NCI-H446 (cell line): ENCODE data around the gene GAMT.

Experiments
- DNase-seq, 2 experiments: peaks; one replicate each; lab custom pipeline; 2025; lab: John Stamatoyannopoulos, UW

Gene GAMT

DNA sequence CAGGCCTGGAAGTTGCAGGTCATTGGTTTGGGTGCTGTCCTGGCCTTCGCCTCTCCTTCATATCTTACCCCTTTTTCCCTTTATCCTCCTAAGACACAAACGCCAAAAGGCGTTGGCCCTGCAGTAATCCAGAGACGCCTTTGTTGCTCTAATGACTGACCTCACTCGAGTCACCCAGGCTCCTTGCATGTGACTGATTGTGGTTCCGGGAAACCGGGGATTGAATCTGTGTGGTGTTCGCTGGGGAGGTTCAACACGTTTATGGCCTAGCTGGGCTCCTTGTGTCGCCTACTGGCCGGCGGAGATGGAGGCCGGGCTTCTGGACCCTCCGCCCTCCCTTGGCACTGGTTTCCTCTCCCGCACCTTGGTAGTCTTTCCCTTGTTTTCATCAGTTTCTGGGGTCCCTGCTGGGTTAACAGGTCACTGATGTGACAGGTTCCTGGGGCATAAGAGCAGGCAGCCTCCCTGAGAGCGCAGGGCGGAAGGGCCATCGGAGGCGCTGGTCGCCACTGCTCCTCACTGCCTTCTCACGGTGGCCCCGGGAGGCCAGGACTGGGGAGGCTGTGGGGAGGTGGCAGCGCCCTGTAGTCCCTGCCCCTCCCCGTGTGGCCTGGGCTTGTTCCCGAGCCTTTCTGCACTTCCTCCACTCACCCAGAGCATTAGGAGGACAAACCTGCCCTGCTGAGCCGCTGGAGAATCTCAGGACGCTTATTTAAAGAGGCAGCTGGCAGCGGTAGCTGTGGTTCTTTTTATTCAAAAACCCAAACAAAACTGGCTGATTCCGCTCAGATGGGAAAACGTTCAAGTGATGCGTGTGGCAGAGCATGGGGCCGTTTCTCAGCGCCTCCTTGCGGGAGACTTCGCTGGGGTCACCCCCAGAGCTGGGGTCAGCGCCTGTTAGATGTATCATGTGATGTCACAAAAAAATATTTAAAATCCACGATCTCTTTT, 35.7 kb downstream of the GAMT start:
- no peak for DNase-seq

DNA sequence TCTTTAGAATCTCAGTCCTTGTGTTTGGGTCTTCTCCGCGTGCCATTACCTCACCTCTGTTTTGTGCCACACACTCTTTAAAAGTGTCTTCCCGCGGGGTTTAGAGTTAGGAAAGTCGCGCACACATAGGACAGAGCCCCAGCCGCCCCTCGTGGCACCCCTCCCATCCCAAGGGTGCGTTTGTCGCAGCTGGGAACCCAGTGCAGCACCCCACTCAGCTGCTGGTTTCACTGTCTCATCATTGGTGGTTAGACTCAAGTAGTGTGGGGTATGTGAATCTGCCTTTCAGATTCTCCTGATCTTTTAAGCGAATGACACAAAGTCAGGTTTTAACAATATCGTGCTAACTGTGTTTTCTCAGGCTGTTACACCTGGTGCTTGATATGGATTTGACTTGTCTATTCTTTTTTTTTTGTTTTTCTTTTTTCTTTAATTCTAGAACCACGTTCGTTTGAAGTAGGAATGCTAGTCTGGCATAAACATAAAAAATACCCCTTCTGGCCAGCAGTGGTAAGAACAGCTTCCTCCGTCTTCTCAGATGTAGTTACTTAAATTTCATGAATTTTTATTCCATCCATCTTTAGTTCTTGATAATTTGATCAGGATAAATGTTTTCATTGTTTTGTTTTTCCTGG, 37.2 kb downstream of the GAMT start:
- DNase-seq, result no peak

DNA sequence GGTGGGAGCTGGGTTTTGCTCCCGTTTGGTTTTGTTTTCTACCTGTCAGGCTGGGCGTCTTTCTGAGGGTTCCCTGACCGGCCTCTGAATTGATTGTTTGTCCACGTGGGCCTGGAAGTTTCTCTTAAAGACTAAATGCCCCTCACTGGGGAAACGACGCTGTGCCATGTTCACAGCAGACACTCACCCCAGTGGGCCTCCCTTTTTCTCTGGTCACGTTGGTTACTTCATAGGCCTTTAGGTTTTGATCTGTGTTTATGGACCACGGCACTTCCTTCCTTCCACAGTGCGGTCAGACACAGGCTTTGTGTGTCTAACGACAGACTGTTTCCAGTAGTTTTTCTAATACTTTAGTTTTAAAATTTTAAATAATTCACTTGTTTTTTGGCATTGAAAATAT, 37.7 kb downstream of the GAMT start:
- DNase-seq, result no peak

DNA sequence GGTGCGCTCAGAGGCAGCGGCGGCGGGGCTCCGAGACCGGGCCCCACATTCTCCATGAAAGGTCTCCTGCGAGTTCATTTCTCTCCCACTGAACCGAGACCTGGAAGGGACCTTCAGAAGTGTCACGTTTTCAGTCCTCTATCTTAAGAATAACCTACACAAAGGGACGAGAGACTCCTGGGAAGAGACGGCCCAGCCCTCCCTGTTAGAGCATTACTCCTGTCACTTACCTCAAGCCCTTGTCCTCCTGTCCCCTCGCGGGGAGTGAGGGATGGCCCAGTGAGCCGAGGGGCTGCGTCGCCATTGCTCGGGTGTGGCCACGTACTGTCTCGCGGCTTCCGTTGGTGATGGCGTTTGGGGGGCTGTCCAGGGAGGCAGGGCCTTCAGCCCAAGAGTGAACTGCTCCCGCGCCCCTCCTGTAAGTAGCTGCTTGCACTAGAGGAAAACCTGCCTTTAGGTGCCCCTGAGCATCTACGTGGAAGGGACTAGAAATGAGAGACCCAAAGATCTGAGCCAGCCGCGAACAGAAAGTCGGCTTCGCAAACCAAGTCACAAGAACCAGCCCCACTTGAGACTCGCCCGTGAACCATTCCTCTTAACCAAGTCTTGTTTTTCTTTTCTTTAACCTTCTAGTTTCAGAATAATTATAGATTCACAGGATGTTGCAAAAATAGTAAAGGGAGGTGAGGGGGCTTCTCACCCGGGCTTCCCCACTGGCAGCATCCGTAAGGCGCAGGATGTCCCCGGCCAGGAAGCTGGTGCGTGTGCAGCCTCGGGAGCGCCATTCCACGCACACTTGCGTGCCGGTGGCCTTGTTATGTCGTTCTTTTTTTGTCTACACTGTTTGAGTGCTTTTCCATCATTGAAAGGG, 38.7 kb downstream of the GAMT start:
- no peak for DNase-seq

DNA sequence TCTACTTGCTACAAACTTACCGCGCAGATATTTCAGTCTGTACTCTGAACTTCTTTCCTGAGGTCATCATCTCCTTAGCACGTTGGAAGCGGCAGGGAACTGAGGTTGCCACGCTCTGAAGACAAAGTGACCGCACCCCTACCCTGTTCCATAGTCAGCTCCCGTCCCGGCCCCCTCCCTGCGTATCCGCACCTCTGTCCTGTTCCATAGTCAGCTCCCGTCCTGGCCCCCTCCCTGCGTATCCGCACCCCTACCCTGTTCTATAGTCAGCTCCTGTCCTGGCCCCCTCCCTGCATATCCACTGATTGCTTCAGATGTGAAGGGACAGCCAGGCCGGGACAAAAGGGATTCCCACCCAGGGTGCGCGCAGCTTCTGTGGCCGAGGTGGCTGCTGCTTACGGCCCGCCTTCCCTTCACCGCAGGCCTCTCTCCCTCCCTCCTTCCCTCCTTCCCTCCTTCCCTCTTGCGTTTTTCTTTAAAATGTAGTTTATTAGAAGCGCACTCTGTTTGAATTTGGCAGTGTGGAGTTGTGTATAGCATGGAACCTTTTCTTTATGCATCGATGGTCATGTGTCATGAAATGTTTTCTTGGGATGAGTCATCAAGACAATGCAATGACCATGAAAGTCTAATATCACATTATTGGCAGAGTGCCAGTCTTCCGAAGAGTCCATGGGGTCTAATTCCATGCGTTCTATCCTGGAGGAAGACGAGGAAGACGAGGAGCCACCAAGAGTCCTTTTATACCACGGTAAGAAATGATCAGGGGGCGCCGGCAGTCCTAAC, 39.5 kb downstream of the GAMT start:
- peak in 1 of 2 experiments; percentile 28 for DNase-seq

DNA sequence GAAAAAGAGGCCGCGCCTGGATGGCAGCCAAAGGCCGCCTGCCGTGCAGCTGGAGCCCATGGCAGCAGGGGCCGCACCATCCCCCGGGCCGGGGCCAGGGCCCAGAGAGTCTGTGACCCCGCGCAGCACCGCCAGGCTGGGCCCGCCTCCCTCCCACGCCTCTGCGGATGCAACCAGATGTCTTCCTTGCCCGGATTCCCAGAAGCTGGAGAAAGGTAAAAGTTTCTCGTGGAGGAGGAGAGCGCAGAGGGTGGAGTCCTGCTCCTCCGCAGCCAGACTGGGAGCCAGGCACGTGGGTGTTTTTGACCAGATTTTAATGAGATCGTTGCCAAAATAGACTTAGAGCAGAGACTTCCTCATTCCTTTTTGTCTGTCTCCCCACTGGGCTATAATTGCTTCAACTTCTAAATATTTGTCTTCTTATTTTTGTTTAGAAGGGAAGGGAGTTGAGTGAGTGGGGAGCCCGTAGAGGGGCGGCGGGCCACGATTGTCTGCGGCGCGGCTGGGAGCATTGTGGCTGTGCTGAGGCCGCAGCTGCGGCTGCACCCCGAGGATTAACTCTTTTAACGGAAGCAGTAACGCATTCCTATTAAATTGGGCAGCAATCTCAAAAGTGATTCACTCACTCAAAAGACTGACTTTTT, 40.4 kb downstream of the GAMT start:
- peak in 1 of 2 experiments; percentile 45 for DNase-seq

DNA sequence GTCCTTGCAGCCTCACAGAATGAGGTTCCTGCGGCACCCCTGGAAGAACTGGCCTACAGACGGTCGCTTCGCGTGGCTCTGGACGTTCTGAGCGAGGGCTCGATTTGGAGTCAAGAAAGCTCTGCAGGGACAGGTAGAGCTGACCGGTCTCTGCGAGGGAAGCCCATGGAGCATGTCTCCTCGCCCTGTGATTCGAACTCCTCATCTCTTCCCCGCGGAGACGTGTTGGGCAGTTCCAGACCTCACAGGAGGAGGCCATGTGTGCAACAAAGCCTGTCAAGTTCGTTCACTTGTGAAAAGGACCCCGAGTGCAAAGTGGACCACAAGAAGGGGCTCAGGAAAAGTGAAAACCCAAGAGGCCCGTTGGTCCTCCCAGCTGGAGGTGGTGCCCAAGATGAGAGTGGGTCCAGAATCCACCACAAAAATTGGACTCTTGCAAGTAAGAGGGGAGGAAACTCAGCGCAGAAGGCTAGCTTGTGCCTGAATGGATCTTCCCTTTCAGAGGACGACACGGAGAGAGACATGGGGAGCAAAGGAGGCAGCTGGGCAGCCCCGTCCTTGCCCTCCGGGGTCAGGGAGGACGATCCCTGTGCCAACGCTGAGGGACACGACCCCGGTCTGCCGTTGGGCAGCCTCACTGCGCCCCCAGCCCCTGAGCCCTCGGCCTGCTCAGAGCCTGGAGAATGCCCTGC, 41.1 kb downstream of the GAMT start:
- no peak for DNase-seq

DNA sequence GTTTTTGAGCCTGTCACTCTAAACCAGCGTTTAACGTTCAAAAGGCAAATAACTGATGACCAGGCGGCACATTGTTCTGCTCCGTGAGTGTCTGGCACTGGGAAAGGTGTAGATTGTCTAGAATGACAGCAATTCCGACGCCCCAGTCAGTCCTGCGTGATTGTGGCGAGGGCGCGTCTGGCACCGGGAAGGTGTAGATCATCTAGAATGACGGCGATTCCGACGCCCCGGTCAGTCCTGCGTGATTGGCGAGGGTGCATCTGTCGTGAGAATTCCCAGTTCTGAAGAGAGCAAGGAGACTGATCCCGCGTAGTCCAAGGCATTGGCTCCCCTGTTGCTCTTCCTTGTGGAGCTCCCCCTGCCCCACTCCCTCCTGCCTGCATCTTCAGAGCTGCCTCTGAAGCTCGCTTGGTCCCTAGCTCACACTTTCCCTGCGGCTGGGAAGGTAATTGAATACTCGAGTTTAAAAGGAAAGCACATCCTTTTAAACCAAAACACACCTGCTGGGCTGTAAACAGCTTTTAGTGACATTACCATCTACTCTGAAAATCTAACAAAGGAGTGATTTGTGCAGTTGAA, 43.7 kb downstream of the GAMT start:
- DNase-seq, result no peak

DNA sequence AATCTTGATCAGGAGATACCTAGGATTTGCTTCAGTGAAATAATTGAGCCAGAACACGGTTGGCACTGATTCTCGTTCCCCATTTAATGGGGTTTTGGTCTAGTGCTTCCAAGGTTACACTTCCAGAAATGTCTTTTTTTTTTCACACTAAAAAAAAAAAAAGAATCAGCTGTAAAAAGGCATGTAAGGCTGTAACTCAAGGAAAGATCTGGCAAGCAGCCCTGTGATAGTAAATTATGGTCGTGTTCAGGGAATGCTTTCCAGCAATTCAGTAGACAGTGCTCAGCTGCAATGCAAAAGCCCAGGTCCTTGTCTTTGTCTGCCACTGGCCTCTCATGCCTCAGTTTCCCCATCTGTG, 44.9 kb downstream of the GAMT start:
- DNase-seq, result no peak

DNA sequence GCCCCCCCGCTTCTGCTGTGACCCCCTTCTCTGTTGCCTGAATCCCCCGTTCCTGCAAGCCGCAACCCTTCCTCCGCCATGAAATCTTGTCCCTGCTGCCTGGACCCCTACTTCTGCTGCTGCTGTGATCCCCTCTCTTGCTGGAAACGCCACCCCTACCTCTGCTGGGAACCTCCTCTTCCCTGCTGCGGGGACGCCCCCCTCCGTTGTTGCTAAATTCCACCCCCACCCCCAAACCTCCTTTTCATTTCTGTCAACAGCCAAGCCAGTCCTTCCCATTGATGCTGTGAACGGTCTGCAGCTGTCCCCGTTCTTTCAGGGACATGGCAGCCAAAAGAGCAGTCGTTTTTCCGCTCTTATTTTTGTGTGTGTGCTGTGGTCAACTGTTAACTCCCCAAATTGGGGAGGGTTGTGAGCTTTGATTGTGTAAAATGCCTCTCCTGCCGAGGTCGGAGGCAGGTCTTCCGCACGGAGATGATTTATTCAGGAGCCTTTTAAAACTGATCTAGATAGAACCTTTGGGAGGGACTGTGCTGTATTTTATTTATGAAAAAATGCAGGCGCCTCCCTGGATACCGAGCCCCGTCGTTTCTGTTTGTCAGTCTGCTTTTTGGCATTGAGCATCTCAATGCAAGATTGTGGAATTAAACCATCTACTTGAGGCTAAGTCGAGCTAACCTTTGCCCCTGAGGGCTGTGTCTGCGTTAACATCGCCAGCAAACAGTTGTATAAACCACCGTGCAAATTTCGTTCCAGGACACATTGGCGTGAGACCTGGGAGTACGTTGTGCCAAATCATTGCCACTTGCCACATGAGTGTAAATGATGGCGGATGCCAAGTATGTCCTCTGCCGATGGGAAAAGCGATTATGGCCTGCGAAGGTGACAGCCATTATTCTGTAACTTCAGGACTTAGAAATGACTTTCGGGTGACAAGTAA, 45.5 kb downstream of the GAMT start:
- peak in 1 of 2 experiments; percentile 38 for DNase-seq

DNA sequence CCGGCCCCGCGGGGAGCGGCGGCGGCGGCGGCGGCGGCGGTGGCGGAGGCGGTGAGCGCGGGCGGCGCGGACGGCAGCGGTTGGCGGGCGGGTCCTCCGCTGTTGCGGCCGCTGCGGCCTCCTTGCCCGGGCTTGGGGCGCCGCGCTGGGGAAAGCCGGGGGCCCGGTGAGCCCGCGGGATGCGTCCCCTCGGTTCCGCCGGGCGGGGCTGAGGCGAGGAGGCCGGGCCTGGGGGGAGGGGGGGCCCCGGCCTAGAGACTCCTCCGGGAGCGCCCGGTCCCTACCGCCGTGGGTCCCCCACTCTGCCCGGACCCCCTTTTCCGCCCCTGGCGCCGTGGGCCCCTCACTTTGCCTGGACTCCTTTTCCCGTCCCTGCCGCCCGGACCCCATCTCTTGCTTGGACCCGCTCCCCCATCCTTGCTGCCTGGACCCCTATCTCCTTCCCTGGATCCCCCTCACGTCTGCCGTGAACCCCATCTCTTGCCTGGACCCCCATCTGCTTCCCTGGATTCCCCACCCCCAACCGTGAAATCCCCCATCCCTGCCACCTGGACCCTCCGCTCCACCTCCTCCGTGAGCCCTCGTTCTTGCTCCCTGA, 46.3 kb downstream of the GAMT start:
- no peak for DNase-seq

DNA sequence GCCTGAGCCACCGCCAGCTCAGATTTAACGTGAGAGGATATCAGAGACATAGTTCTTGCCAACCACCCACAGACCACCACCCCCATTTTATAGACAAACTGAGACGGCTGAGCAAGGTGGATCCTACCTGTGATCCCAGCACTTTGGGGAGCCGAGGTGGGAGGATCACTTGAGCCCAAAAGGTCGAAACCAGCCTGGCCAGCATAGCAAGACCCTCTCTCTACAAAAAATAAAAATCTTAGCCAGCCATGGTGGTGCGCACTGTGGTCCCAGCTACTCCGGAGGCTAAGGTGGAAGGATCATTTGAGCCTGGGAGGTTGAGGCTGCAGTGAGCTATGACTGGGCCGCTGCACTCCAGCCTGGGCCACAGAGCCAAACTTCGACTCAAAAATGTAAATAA, 48.2 kb downstream of the GAMT start:
- no peak for DNase-seq

DNA sequence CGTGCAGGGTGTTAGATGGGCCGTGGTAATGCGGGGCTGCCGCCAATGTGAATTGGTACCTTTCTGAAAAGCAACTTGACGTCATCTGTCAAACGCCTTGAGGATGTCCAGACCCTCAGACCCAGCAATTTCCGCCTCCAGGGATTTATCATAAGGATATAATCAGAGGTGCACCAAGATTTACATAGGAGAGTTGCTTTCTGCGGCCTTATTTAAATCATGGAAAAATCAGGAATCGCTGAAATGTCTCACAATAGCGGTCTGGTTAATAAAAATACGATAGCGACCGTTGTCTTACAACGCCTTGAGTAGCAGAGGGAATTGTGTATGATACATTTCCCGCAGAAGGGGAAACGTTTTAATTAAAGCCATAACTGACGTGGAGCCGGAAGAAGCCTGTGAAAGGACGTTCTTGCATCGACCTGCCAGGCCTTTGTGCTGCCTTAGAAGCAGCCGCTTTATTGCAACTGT, 49.9 kb downstream of the GAMT start:
- DNase-seq, result no peak

DNA sequence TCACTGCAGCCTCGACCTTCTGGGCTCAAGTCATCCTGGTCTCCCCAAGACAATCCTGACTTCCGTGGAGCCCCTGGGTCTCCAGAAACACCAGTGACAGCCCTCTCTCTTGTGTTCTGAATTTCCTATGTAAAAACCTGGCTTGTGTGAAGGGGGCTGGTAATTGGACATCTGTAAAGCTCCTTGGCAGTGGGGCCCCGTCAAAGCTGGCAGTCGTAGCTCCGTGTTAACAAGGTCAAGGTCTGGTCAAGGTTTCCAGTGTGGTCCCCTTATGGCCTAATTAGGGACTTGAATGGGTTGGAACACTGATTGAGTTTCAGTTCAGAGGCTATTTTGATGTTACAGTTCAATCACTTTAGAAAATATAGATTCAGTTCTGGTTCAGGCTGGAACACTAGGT, 50.5 kb downstream of the GAMT start:
- no peak for DNase-seq

DNA sequence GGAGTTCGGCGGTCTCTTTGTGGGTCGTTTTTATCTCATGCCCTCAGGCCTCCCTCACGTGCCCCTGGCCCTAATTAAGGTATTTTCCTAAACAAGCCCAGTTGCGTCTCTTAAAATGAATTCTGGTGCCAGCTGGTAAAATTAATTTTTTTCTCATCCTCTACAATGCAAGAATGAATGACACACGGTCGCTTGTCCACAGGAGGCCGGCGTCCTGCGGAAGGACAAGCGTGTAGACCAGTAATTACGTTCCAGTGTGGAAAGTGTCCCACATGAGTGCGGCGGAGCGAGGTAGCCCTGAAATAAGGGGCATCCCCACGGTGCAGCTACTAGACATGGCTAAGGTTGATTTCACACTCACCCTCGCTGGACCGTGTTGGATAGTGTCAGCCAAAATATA, 52.1 kb downstream of the GAMT start:
- no peak for DNase-seq
